ENCODE measurements around the gene PRKCA.

PRKCA gene

DNA sequence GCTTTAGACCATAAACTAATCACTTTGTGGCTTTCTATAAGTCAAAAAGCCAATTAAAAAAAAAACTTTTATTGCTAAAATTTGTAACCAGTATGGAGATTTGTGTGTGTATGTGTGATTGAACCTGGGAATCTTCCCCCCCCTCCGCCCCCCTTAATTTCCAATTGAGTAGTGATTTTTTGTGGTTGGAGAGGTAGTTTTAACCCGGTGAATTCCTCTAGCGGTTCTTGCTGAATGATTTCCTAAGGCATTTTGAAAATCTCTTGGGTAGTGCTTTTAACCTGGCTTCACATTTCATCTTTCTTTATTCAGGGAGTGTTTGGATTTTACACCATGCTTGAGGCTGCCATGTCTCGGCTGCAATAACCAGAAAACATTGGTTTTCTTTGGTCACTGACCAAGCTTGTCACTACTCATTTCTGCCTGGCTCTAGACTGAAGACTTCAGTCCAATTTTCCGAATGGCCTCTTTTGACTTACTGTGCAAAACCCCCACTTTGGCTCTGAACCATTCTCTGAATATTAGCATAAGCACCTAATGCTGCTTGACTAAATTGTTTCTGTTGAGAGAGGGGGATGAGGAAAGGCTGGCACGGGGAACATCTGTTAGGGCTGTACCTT, 35.6 kb downstream of the PRKCA start:
- Histone ChIP-seq H3K79me2 (ENCODE audit: insufficient read depth, low read depth) (no peaks in the 10 kb centered on the region), H3K4me1 (ENCODE audit: low read depth, poor library complexity, severe bottlenecking) (no peaks in the 10 kb centered on the region), H4K20me1 (ENCODE audit: insufficient read depth) (no peaks in the 10 kb centered on the region), H3K27me3 (ENCODE audit: insufficient read depth, low read depth) (no peaks in the 10 kb centered on the region), H3K36me3 (ENCODE audit: insufficient read depth) (no peaks in the 10 kb centered on the region), H3K4me3 (IDR thresholded peaks at IDR 0.05; ENCODE audit: insufficient read depth, low read depth, low read length) (no peak overlapping the region), H2AFZ (ENCODE audit: low read depth) (no peak overlapping the region), H3K27ac (no peak overlapping the region), H3K4me2 (no peak overlapping the region), H3K9ac (no peak overlapping the region)
- TF ChIP-seq, protein P1, sequence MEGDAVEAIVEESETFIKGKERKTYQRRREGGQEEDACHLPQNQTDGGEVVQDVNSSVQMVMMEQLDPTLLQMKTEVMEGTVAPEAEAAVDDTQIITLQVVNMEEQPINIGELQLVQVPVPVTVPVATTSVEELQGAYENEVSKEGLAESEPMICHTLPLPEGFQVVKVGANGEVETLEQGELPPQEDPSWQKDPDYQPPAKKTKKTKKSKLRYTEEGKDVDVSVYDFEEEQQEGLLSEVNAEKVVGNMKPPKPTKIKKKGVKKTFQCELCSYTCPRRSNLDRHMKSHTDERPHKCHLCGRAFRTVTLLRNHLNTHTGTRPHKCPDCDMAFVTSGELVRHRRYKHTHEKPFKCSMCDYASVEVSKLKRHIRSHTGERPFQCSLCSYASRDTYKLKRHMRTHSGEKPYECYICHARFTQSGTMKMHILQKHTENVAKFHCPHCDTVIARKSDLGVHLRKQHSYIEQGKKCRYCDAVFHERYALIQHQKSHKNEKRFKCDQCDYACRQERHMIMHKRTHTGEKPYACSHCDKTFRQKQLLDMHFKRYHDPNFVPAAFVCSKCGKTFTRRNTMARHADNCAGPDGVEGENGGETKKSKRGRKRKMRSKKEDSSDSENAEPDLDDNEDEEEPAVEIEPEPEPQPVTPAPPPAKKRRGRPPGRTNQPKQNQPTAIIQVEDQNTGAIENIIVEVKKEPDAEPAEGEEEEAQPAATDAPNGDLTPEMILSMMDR (conservative IDR thresholded peaks at IDR 0.05; ENCODE audit: low read depth, low read length): no peak

DNA sequence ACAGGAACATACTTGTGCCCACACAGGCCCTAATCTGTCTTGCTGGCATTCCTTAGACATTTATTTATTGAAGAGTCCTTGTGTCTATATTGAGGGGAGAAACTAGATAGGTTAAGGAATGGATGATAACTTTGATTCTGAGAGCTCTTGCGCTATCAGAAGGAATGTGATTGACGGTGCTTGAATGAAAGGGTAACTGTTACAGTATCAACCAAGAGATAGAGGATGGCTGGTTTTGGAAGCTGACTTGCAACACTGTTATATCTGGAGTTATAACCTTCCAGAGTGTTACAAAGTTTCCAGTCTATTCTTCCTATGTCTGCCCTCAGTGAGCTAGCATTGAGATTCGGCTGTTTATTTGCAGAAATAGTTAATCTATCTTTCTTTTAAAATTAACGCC, 36.5 kb downstream of the PRKCA start:
- Histone ChIP-seq H3K9ac (no peak overlapping the region), H3K4me1 (ENCODE audit: low read depth, poor library complexity, severe bottlenecking) (no peaks in the 10 kb centered on the region), H2AFZ (ENCODE audit: low read depth) (no peak overlapping the region), H3K36me3 (ENCODE audit: insufficient read depth) (no peaks in the 10 kb centered on the region), H3K27me3 (ENCODE audit: insufficient read depth, low read depth) (no peaks in the 10 kb centered on the region), H3K27ac (no peak overlapping the region), H3K4me3 (IDR thresholded peaks at IDR 0.05; ENCODE audit: insufficient read depth, low read depth, low read length) (no peak overlapping the region), H3K4me2 (no peak overlapping the region), H4K20me1 (ENCODE audit: insufficient read depth) (no peaks in the 10 kb centered on the region), H3K79me2 (ENCODE audit: insufficient read depth, low read depth) (no peaks in the 10 kb centered on the region)
- TF ChIP-seq, protein P1 (conservative IDR thresholded peaks at IDR 0.05; ENCODE audit: low read depth, low read length): no peak

DNA sequence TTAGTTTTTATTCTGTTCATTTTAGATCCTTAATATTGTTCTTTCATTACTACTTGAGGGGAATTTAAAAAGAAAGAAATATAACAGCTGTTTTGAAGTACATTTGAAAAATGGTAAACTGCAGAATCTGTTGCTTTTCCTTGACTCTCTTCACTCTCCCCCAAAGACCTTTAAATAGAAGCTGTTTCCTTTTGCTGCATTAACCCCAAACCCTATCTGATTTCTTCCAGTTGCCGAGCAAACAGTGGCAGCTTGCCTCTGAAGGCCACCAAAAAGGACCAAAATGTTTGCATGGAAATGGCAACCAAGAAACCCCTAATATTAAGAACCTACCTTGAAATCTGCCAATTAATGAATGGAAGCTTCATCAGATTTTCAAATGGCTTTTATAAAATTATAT, 37.1 kb downstream of the PRKCA start:
- Histone ChIP-seq H4K20me1 (ENCODE audit: insufficient read depth) (no peaks in the 10 kb centered on the region), H3K36me3 (ENCODE audit: insufficient read depth) (no peaks in the 10 kb centered on the region), H3K27ac (no peak overlapping the region), H3K4me1 (ENCODE audit: low read depth, poor library complexity, severe bottlenecking) (no peaks in the 10 kb centered on the region), H3K9ac (no peak overlapping the region), H2AFZ (ENCODE audit: low read depth) (no peak overlapping the region), H3K4me2 (no peak overlapping the region), H3K27me3 (ENCODE audit: insufficient read depth, low read depth) (no peaks in the 10 kb centered on the region), H3K79me2 (ENCODE audit: insufficient read depth, low read depth) (no peaks in the 10 kb centered on the region), H3K4me3 (IDR thresholded peaks at IDR 0.05; ENCODE audit: insufficient read depth, low read depth, low read length) (no peak overlapping the region)
- TF ChIP-seq, protein P1 (conservative IDR thresholded peaks at IDR 0.05; ENCODE audit: low read depth, low read length): no peak

DNA sequence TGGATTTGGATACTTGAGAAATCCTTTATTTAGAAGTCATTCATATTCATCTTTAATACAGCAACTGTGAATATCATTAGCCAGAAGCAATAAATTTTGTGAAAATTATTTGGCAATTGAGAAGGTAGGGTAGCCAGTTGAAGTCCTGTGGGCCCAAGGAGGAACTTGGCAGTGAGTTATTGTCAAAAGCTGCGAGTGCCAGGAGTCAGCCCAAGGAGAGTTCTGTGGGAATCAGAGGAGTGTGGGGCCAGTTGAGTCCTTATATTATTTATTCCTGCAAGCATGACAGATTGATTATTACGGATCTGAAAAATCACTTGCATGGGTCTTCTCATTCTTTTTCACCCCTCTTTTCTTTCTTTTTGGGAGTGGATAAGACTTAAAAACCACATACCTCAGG, 38.3 kb downstream of the PRKCA start:
- no peaks in the 10 kb centered on the region for H3K27me3 ChIP-seq (ENCODE audit: insufficient read depth, low read depth)
- H3K4me2 ChIP-seq: no peak overlapping the region
- no peaks in the 10 kb centered on the region for H3K36me3 ChIP-seq (ENCODE audit: insufficient read depth)
- H3K9ac ChIP-seq: no peak overlapping the region
- no peak overlapping the region for H3K4me3 ChIP-seq (IDR thresholded peaks at IDR 0.05; ENCODE audit: insufficient read depth, low read depth, low read length)
- TF ChIP-seq, protein P1 (conservative IDR thresholded peaks at IDR 0.05; ENCODE audit: low read depth, low read length): no peak
- no peak overlapping the region for H3K27ac ChIP-seq
- H3K4me1 ChIP-seq (ENCODE audit: low read depth, poor library complexity, severe bottlenecking): no peaks in the 10 kb centered on the region
- no peaks in the 10 kb centered on the region for H4K20me1 ChIP-seq (ENCODE audit: insufficient read depth)
- H2AFZ ChIP-seq (ENCODE audit: low read depth): no peak overlapping the region
- no peaks in the 10 kb centered on the region for H3K79me2 ChIP-seq (ENCODE audit: insufficient read depth, low read depth)
